HG03064 (cell line): ENCODE measurements around the gene POLR3B.
"Not testable (repeated sequence)": the region's sequence is repeated elsewhere in the genome, so short reads cannot be mapped to it uniquely, and the experiment has no call there.

Experiments used
- ATAC-seq: cut with Tn5 transposase; IDR thresholded peaks from one replicate; pipeline ENCODE4 v1.9.1; 2021; ENCODE audit warnings: low read depth; ENCODE audit not compliant: unreplicated experiment

POLR3B gene

DNA sequence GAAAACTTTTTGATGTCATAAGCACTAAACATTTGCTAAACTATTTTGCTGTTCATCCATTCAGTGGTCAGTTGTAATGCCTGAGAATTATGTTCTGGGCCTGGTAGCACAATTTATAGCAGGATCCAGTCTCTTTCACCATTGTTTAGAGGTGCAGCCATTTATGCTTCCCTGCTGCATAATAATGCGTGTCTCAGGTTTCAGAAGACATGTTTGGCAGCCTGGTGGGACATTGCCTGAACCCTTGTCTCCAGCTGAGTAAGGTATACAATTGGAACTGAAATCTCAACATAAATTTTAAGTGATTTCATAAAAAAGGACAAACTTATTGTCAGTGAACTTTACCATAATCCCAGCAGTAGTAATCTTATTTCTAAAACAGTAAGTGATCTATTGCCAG is 94.8 kb downstream of the POLR3B start:
- ATAC-seq = no peak

DNA sequence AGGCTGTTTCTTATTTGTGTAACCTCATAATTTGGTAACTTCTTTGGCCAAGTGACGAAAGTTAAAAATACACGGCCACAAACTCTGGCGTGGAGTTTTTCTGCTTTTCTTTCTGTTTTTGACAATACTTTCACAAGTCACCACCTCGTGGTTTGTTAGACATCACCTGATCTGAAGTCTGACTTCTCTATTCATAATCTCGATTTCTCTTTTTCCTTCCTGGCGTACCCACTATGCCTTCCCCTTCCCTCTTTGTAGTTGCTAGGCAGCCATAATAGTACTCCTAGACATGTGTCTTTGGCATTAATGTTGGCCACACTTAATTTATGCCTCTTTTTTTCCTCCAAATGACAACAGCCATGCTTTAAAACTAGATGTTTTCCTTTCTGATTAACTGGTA is 97.6 kb downstream of the POLR3B start:
- no peak for ATAC-seq

DNA sequence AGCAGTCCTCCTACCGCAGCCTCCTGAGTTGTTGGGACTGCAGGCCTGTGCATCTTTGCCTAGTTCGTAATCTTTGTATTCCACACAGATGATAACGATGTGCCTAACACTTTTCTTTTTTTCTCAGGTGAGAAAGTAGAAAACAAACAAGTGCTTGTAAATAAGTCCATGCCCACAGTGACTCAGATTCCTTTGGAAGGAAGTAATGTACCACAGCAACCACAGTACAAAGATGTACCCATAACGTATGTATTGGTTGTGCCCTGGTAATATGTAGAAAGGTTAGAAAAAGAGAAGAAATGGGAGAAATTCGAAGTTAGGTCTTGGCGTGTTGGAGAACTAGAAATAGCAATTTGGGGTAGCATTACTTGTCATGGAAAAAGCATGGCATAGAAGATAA is 101.6 kb downstream of the POLR3B start:
- no peak for ATAC-seq

DNA sequence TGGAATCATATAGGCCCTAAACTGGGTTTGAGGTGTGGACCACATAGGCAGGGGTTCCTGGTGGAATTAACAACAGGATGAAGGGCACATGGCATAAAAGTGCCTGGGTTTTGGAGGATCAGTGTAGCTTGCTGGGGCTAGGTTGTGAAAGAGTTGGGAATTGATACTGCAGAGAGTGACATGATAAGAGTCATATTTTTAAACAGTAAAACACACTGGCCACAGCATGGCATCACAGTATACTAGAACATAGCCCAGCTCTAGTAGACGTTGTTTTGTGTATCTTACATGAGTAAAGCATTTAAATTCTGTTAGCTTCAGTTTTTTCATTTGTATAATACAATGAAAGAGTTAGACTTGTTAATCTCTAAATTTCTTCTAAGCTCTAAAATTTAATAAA is 102.0 kb downstream of the POLR3B start:
- ATAC-seq = no peak

DNA sequence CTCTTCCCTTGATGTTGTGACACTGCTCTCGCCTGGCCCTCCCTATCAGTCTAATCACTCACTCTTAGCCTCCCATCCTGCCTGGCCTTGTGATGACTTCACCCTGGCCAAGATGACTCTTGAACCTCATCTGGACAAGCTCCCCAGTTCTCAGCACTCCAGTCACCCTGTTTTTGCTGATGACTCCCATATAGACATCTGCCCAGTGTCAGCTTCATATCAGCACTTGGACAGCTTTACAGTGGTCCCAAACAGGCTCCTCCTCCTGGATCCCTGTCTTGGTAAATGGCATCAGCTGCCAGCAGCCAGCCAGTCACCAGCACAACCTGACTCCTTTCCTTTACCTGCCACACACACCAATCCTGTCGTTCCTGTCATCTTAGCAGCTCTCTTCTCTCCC is 104.2 kb downstream of the POLR3B start:
- ATAC-seq = no peak

DNA sequence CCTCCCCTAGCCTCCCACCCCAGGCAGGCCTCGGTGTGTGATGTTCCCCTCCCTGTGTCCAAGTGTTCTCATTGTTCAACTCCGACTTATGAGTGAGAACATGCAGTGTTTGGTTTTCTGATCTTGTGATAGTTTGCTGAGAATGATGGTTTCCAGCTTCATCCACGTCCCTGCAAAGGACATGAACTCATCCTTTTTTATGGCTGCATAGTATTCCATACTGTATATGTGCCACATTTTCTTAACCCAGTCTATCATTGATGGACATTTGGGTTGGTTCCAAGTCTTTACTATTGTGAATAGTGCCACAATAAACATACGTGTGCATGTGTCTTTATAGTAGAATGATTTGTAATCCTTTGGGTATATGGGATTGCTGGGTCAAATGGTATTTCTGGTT is 108.1 kb downstream of the POLR3B start:
- not testable (repeated sequence) for ATAC-seq

DNA sequence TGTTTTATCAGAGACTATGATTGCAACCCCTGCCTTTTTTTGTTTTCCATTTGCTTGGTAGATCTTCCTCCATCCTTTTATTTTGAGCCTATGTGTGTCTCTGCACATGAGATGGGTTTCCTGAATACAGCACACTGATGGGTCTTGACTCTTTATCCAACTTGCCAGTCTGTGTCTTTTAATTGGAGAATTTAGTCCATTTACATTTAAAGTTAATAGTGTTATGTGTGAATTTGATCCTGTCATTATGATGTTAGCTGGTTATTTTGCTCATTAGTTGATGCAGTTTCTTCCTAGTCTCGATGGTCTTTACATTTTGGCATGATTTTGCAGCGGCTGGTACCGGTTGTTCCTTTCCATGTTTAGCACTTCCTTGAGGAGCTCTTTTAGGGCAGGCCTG is 118.1 kb downstream of the POLR3B start:
- ATAC-seq = not testable (repeated sequence)

DNA sequence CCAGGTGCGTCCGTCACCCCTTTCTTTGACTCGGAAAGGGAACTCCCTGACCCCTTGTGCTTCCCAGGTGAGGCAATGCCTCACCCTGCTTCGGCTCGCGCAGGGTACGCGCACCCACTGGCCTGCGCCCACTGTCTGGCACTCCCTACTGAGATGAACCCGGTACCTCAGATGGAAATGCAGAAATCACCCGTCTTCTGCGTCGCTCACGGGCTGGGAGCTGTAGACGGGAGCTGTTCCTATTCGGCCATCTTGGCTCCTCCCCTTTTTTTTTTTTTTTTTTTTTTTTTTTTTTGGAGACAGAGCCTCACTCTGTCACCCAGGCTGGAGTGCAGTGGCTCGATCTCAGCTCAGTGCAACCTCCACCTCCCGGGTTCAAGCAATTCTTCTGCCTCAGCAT is 120.1 kb downstream of the POLR3B start:
- ATAC-seq = not testable (repeated sequence)

DNA sequence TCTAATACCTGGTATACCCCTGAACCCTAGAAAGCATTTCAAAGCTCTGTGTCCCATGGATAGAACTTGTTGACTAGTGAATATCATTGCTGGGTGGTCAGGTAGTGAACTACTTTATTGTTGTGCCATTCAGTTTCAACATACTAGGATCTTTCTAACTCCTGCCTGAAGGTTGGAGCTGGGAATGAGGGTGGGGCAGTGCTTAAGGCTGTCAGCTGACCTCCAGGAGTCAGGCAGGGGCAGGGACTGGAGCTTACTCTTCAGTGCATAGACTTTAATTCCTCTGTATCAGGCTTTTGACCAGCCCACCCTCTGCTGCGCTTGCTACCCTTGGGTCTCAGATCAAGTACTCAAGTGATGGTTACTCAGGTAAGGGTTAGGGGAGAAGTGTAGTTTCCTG is 122.7 kb downstream of the POLR3B start:
- ATAC-seq = no peak

DNA sequence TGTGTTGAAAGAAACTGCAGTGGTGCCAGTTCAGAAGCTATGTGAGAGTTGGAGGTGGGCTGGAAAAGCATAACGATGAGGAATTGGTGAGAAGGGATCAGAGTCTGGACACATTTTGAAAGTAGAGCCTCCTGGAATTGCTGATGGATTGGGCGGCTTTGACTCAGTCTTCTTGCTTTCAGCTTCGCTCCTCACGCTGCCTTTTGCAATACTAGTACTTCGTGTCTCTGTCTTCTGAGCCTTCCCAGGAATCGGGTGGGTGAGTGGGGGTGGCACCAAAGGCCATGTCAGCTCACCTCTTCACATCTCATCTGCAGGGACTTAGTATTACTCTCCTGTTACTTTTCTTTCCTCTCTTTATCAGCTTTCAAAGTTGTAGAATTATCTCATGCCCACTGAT is 123.7 kb downstream of the POLR3B start:
- ATAC-seq = no peak

DNA sequence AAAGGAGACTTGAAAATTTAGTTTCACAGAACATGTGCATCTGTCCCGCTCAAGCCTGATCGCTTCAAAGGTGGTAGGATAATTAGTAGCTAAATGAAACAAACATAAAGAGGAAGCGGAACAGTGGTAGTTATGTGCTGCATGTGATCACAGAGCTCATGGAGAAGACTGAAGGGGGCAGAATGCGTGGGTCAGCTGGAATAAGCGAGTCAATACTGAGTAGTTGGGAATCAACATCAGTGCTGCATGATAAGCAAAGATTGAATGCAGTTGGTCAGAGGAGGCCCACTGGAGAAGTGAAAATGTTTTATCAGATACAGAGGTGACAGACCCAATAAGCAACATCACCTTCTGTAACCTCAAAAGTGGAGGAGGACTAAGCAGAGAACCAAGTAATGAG is 130.1 kb downstream of the POLR3B start:
- ATAC-seq = no peak

DNA sequence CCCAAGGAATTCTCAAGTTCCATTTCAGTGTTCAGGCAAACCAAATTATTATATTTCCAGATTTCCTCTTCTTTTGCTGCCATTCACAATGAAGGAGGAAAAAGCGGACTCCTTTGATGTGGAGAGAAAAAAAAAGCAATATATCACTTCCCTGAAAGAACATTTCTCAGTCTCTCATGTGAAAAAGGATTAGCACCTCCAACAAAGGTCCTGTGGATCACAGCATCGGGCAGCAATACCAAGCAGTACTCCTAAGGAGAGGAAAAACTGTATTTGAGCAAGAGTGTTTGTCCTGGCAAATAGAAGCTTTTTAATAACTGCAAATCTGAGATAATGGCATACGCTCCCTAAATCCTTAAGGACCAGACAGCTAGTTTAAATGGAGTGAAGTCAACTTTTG is 131.3 kb downstream of the POLR3B start:
- no peak for ATAC-seq

DNA sequence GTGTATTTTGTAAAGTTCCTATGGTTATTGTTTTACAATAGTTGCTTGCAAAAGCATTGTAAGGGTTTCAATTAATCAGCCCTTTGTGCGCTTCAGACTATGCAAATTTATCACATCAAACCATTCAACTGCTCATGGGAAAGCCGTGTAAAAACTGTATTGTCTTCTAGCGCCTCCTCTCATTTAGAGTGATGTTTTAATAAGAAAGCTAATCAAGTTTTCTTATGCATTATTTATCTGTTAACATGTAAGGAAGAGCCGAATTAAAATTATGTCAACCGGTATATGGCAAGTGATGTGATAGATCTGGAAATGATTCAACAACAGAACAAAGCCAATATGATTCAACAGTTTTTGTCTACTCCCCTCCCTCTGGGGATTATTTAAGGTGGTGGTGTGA is 132.7 kb downstream of the POLR3B start:
- no peak for ATAC-seq

DNA sequence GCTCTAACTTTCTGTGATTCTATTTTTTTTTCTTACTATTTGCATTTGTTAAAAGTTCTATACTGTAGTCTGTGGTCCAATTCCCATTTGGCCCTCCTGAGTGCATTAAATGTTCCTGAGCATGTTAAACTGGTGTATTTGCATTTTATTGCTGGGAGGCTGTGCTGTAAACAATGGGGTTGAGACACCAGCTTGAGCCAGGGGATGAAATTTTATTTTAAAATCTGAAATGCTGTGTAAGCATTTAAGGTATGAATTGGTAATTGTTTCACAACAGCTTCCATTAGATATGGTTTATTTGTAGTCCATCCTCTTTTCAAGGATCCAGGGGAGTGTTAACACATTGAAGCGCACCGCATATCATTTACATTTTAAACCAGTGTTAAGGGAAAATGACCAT is 135.3 kb downstream of the POLR3B start:
- no peak for ATAC-seq

DNA sequence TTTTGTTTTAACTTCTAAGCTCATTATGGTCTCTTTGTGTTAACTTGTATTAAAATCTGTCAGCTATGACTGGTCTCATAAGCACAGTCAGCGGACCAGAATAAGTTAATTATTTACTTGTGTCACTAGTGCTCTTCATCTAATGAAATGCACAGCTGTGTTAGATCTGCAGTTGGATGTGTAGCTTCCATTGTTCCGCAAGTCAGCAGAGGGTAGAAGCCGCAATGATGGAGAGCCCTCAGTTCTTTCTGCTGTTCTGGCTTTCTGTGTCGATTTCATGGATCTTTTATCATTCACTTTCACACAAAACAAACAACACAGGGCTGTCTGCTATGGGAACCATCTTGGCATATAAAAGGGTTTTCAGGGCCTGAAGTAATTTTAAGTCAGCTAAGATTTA is 136.0 kb downstream of the POLR3B start:
- ATAC-seq = no peak

DNA sequence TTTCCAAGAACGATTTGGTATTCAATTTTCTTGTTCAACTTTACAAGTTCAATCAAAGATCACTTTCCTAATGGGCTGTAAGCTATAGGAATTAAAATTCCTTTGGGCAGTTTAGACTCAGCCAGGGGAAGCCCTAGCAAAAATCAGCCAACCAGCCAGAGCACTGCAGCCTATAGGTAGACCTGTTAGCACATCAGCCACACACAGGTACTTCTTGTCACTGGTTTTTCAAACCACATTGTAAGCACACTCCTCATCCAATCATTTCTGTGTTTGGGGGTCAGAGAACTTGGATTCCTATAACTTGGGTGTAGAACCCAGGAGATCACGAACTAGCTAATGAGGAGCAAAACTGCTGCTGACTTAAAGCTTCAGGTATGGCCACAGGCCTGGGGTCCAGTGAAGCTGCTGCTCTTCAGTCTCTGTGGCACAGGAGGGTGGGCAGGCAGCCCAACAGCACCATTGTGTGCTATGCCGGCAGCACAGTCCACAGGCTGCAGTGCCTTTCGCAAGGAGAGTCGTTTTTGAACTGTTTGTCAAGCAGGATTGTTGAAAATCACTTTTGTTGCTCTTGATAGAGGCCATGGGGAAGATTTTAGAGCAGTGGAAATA is 137.9 kb downstream of the POLR3B start:
- no peak for ATAC-seq

DNA sequence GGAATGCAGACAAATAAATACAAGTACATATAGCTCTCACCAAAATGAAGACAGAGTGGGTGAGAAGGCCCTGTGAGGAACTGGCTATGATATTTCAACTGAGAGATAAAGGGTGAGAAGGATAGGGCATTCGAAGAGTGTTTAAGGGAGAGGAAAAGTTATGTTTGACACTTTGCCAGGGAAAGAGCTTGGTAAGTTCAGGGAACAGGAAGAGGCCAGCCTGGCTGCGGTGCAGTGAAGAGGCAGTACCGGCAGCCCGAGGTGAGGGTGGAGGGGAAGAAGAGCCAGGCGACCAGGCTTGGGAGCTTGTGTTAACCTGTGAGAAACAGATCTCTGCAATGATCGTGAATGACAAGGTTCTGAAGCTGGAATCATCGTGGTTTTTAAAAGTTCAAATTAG is 140.5 kb downstream of the POLR3B start:
- no peak for ATAC-seq

DNA sequence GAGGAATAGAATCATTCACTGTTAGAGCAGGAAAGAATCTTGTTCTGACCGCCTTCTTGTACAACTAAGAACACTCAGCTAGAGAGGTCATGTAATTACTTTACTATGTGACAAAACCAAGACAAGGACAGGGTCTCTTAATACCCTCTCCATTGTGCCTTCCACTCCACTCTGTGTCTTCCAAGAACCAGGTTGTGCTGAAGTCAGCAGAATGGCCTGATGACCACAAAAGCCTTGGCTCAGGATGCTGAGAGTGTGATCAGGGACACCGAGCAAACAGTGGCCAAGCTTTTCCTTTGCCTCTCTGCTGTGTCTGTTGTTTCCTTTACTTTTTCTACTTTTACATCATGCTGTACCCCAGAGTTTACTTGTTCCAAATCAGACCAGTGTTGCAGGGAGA is 142.1 kb downstream of the POLR3B start:
- no peak for ATAC-seq

DNA sequence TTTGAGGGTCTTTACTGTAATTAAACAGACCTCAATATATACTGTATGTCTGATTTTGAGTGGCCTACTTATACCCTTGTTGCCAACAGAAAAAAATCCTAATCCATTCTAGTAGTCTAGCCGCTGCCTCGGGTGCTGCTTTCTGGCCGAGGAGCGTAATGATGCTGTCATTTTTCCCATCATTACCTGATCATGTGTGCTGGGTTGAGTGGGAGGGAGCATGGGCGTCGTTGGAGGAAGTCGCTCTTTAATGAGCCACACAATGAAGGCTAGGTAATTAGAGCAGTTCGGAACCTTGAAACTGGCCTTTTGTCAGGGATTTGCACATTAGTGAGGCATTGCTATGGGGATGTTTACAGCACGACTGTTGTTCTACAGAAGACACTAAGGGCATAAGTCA is 149.1 kb downstream of the POLR3B start:
- ATAC-seq = no peak

DNA sequence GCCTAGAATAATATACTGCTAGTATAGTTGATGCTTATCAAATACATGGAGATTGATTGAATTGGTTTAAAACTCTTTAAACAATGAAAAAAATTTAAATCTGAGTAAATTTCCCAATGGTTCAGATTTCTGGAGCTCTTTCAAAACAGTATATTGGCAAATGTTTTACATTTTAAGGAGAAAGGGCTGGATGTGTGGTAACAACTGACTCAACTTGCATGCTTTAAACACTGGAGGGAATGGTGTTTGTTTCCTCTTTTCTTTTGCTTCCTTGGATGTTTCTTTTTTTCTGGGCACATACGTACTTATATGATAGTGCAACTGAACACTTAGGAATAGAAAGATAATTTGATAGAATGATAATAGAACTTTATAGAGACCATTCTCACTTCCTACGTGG is 151.4 kb downstream of the POLR3B start:
- no peak for ATAC-seq

DNA sequence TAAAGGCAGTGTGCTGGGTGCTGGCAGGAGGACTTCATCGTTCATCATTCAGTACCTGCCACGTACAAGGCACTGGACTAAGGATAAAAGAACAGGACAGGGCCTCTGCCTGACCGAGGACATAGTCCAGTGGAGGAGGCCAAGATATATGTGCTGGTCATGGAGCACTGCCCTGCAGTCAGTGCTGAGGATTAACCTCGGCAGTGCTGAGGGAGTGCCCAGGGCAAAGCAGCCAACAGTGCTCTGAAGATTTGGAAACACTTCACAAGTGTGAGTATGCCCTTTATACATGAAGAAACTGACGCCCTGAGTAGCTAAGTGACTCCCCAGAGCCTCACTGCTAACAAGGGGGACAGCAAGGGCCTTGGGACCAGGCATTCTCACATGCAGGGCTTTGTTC is 153.8 kb downstream of the POLR3B start:
- no peak for ATAC-seq

DNA sequence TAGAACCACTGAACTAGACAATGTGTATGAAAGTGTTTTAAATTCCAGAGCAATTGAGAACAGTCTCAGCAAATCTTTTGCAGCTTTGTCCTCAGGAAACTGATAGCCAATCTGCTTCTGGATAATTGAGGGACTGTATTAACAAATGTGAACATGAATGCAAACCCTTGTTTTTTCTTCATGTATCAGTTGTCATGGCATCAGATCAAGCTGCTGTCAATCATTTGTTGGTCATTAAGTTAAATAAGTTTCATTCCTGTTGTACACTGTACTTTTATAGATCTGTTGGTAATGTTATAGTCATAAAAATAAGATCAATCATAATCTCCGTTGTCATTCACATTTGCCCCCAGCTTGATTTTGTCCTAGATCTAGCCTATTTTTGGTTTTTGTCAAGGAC is 159.8 kb downstream of the POLR3B start:
- ATAC-seq = no peak

DNA sequence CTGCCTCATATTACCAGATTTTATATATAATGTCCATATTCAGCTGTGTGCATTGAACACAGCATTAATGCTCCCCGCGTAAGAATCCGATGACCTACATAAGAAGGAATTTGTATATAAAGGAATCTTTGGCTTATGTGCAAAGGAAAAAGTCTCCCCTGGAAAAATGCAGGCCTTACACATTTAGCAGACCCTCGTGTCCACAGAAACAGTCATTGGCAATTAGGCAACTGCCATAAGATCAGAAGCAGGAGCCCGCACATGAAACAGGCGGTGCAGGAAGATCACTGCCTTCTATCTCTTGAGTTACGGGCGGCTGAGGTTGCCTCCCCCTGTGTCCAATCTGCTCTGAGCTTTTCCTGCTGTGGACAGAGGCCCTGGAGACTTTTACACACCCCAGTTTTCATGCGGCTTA is 162.1 kb downstream of the POLR3B start:
- no peak for ATAC-seq
